AG04450 (cell line): ENCODE data around the gene DMXL1. TPM values are rescaled to one million over a fixed set of nuclear protein-coding genes. Genes with fewer than 3 reads are reported as not detected.
"Not testable (repeated sequence)": the region's sequence is repeated elsewhere in the genome, so short reads cannot be mapped to it uniquely, and the experiment has no call there.

Experiments used
- CTCF ChIA-PET: fragments of 300-600, 350-600 bp; formaldehyde crosslinking; extraction: SDS; loops from one replicate; lab custom pipeline; 2022; ENCODE audit warnings: antibody characterized with exemption, inconsistent platforms; lab: Charles Lee
- POLR2A ChIA-PET: fragments of 350-600 bp; formaldehyde crosslinking; extraction: SDS; loops from one replicate; lab custom pipeline; 2021; ENCODE audit warnings: antibody characterized with exemption, inconsistent platforms; lab: Yijun Ruan, JAX
- DNase-seq: peaks from one replicate; pipeline ENCODE4 v3.0.0-alpha.2; 2011; ENCODE audit warnings: low read depth, low spot score
- H3K27ac ChIP-seq: one replicate; pipeline ENCODE4 v1.5.1; 2012; ENCODE audit warnings: low read depth, low read length, control low read depth
- H3K27me3 ChIP-seq: one replicate; pipeline ENCODE4 v1.6.0; 2012; ENCODE audit warnings: low read length; ENCODE audit not compliant: control insufficient read depth, insufficient read depth
- H3K4me3 ChIP-seq: 2 replicates; pipeline ENCODE4 v1.5.1; 2011; ENCODE audit warnings: mild to moderate bottlenecking, low read depth, low read length, control low read depth
- H3K9me3 ChIP-seq: 2 replicates; pipeline ENCODE4 v1.5.1; 2012; ENCODE audit warnings: low read length; ENCODE audit not compliant: control insufficient read depth, insufficient read depth
- CTCF ChIP-seq: IDR thresholded peaks from 2 replicates; pipeline ENCODE4 v1.5.1; 2011; ENCODE audit warnings: low read depth, low read length, control low read depth, inconsistent platforms
- polyA plus RNA-seq: library from polyadenylated mRNA; depleted of rRNA; stranded (reverse); fragments of >200 nt; gene quantifications from 2 replicates; pipeline ENCODE4 v1.2.3, GENCODE V29; 2011

The DMXL1 gene
- polyA plus RNA-seq, 1 experiment = 22.2 TPM

GRCh38 chr5:119220576-119221197 lies 149.8 kb downstream of the DMXL1 start:
- H3K27ac ChIP-seq = no peak overlapping the region
- no peaks in the 10 kb centered on the region for H3K9me3 ChIP-seq
- CTCF ChIA-PET = interaction anchor here (0.6 to 4.5 kb wide), 2 partner anchors 192 to 233 kb away, joined by 3 to 23 read pairs; no protein-coding TSS in a partner anchor
- POLR2A ChIA-PET = no interaction called here
- TF ChIP-seq CTCF = no peak
- DNase-seq = no peak
- H3K4me3 ChIP-seq = no peak overlapping the region
- H3K27me3 ChIP-seq = no peaks in the 10 kb centered on the region

- POLR2A ChIA-PET = no interaction called here
Measured at GRCh38 chr5:119221330-119221729, 150.4 kb downstream of the DMXL1 start.

GRCh38 chr5:119229950-119230349 lies 159.1 kb downstream of the DMXL1 start:
- ChIA-PET POLR2A (no interaction called here), CTCF (interaction anchor here (1.0 kb wide), 1 partner anchor 182 kb away, joined by 3 read pairs; no protein-coding TSS in a partner anchor)
- Histone ChIP-seq H3K27ac (no peak overlapping the region), H3K27me3 (no peaks in the 10 kb centered on the region), H3K9me3 (no peaks in the 10 kb centered on the region), H3K4me3 (no peak overlapping the region)
- DNase-seq = no peak
- TF ChIP-seq CTCF = no peak

More at GRCh38 chr5:119221330-119221729, 150.4 kb downstream of the DMXL1 start:
- no peaks in the 10 kb centered on the region for H3K27me3 ChIP-seq
- TF ChIP-seq CTCF = no peak
- CTCF ChIA-PET = interaction anchor here (0.6 to 4.5 kb wide), 2 partner anchors 191 to 234 kb away, joined by 3 to 23 read pairs; no protein-coding TSS in a partner anchor
- H3K4me3 ChIP-seq = no peak overlapping the region
- no peak overlapping the region for H3K27ac ChIP-seq
- H3K9me3 ChIP-seq = no peaks in the 10 kb centered on the region
- no peak for DNase-seq

- no peak for TF ChIP-seq CTCF
- H3K9me3 ChIP-seq = no peaks in the 10 kb centered on the region
- DNase-seq = no peak
- no peak overlapping the region for H3K27ac ChIP-seq
- H3K27me3 ChIP-seq = no peaks in the 10 kb centered on the region
- ChIA-PET POLR2A (no interaction called here), CTCF (interaction anchor here (0.8 to 1.6 kb wide), 6 partner anchors 10 to 250 kb away, joined by 3 to 6 read pairs (median 4); partner anchors contain the start of gene DTWD2)
- no peak overlapping the region for H3K4me3 ChIP-seq
Measured at GRCh38 chr5:119238265-119239118, 167.6 kb downstream of the DMXL1 start.

GRCh38 chr5:119239119-119239417 lies 168.2 kb downstream of the DMXL1 start:
- H3K27ac ChIP-seq = no peak overlapping the region
- ChIA-PET CTCF (interaction anchor here (0.8 to 1.1 kb wide), 2 partner anchors 173 to 251 kb away, joined by 3 read pairs; partner anchors contain the start of gene DTWD2), POLR2A (no interaction called here)
- no peak for TF ChIP-seq CTCF
- H3K4me3 ChIP-seq = no peak overlapping the region
- H3K9me3 ChIP-seq = no peaks in the 10 kb centered on the region
- no peaks in the 10 kb centered on the region for H3K27me3 ChIP-seq
- no peak for DNase-seq

- H3K9me3 ChIP-seq, POLR2A ChIA-PET, H3K4me3 ChIP-seq, H3K27ac ChIP-seq, H3K27me3 ChIP-seq, DNase-seq: not testable (repeated sequence)
- CTCF ChIA-PET = interaction anchor here (0.6 to 1.6 kb wide), 3 partner anchors 28 to 173 kb away, joined by 3 to 8 read pairs (median 3); no protein-coding TSS in a partner anchor
Measured at GRCh38 chr5:119239826-119240225, 168.9 kb downstream of the DMXL1 start.
